HL-60 (cell line): ENCODE results near the gene ARF4.

Experiments
- DNase-seq, 2 experiments: peaks; one replicate each; pipeline ENCODE4 v3.0.0-alpha.2; 2010 to 2020; ENCODE audit warnings: low read depth in 1 of 2, low spot score in 1 of 2
- H3K27ac ChIP-seq: fragments of 250-450 bp; sonication (Bioruptor Pico); replicated peaks from 2 replicates; pipeline ENCODE4 v1.5.1; 2020; ENCODE audit warnings: mild to moderate bottlenecking, moderate library complexity
- H3K27me3 ChIP-seq: fragments of 250-450 bp; sonication (Bioruptor Pico); 2 replicates; pipeline ENCODE4 v1.5.1; 2021; ENCODE audit warnings: mild to moderate bottlenecking, moderate library complexity; ENCODE audit not compliant: insufficient read depth, poor library complexity, severe bottlenecking
- H3K4me3 ChIP-seq: replicated peaks from 2 replicates; pipeline ENCODE4 v1.5.1; 2011; ENCODE audit warnings: mild to moderate bottlenecking, control low read depth, low read length; ENCODE audit not compliant: insufficient read depth
- GABPA ChIP-seq: IDR thresholded peaks from 2 replicates; pipeline ENCODE4 v1.6.1; 2012; ENCODE audit warnings: low read depth
- POLR2AphosphoS5 ChIP-seq: IDR thresholded peaks from 2 replicates; pipeline ENCODE4 v1.6.1; 2012; ENCODE audit warnings: low read depth
- SPI1 ChIP-seq: IDR thresholded peaks from 2 replicates; pipeline ENCODE4 v1.6.1; 2012; ENCODE audit warnings: low read depth, mild to moderate bottlenecking, borderline replicate concordance
- TF ChIP-seq, protein P1 (sequence below): IDR thresholded peaks from one replicate; pipeline ENCODE4 v1.5.1; 2011; ENCODE audit warnings: low read length, control low read depth, inconsistent platforms; ENCODE audit not compliant: insufficient read depth
- TF ChIP-seq, protein P2 (sequence below): IDR thresholded peaks from 2 replicates; pipeline ENCODE4 v1.6.1; 2012; ENCODE audit warnings: low read depth; ENCODE audit not compliant: insufficient replicate concordance

The ARF4 gene

DNA sequence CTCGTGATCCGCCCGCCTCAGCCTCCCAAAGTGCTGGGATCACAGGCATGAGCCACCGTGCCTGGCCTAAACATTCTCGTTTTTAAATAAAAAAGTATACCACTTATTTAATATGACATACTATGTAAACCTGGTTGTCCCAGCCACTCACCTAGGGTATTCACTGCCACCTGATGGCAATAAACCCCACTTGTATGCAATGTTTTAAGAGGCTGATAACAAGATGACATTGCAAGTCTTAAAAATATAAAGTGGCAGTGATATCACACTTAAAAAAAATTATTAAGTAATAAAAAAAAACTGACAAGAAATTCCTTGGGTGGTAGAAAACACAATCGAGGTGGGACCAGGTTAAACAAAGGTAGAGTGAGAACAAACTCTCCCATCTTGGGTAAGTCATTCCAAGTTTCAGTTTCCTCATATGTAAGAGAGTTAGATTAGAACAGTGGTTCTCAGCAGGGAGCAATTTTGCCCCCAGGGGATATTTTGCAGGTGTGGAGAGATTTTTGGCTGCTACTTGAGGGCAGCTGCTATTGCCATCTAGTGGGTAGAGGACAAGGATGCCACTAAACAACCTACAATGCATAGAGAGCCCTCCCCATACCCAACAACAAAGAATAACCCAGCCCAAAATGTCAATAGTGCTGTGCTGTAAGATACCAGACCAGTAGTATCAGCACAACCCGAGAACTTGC lies 14.5 kb downstream of the ARF4 start:
- no peak for DNase-seq
- H3K27me3 ChIP-seq, result no peaks in the 10 kb centered on the region
- no peak overlapping the region for H3K4me3 ChIP-seq
- no peak for TF ChIP-seq GABPA
- TF ChIP-seq POLR2AphosphoS5, result no peak
- TF ChIP-seq, protein P1, sequence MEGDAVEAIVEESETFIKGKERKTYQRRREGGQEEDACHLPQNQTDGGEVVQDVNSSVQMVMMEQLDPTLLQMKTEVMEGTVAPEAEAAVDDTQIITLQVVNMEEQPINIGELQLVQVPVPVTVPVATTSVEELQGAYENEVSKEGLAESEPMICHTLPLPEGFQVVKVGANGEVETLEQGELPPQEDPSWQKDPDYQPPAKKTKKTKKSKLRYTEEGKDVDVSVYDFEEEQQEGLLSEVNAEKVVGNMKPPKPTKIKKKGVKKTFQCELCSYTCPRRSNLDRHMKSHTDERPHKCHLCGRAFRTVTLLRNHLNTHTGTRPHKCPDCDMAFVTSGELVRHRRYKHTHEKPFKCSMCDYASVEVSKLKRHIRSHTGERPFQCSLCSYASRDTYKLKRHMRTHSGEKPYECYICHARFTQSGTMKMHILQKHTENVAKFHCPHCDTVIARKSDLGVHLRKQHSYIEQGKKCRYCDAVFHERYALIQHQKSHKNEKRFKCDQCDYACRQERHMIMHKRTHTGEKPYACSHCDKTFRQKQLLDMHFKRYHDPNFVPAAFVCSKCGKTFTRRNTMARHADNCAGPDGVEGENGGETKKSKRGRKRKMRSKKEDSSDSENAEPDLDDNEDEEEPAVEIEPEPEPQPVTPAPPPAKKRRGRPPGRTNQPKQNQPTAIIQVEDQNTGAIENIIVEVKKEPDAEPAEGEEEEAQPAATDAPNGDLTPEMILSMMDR, result no peak
- no peak for TF ChIP-seq SPI1
- TF ChIP-seq, protein P2, sequence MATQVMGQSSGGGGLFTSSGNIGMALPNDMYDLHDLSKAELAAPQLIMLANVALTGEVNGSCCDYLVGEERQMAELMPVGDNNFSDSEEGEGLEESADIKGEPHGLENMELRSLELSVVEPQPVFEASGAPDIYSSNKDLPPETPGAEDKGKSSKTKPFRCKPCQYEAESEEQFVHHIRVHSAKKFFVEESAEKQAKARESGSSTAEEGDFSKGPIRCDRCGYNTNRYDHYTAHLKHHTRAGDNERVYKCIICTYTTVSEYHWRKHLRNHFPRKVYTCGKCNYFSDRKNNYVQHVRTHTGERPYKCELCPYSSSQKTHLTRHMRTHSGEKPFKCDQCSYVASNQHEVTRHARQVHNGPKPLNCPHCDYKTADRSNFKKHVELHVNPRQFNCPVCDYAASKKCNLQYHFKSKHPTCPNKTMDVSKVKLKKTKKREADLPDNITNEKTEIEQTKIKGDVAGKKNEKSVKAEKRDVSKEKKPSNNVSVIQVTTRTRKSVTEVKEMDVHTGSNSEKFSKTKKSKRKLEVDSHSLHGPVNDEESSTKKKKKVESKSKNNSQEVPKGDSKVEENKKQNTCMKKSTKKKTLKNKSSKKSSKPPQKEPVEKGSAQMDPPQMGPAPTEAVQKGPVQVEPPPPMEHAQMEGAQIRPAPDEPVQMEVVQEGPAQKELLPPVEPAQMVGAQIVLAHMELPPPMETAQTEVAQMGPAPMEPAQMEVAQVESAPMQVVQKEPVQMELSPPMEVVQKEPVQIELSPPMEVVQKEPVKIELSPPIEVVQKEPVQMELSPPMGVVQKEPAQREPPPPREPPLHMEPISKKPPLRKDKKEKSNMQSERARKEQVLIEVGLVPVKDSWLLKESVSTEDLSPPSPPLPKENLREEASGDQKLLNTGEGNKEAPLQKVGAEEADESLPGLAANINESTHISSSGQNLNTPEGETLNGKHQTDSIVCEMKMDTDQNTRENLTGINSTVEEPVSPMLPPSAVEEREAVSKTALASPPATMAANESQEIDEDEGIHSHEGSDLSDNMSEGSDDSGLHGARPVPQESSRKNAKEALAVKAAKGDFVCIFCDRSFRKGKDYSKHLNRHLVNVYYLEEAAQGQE, result no peak
- H3K27ac ChIP-seq, result no peak overlapping the region

DNA sequence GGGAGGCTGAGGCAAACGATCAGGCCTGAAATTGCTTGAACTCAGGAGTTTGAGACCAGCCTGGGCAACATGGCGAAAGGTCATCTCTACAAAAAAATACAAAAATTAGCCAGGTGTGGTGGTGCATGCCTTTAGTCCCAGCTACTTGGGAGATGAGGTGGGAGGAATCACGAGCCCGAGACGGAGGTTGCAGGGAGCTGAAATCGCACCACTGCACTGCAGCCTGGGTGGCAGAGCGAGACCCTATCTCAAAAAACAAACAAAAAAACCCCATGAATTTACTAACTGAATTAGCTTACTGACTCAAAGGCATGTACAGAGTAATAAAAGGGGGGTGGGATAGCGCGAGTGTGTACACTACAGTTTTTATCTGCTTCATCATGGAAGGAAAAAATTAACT lies 19.3 kb downstream of the ARF4 start:
- H3K27me3 ChIP-seq, result no peaks in the 10 kb centered on the region
- H3K27ac ChIP-seq, result no peak overlapping the region
- TF ChIP-seq, protein P1, result no peak
- TF ChIP-seq GABPA (no peak), POLR2AphosphoS5 (no peak), SPI1 (no peak)
- TF ChIP-seq, protein P2, result no peak
- H3K4me3 ChIP-seq, result no peak overlapping the region
- no peak for DNase-seq

DNA sequence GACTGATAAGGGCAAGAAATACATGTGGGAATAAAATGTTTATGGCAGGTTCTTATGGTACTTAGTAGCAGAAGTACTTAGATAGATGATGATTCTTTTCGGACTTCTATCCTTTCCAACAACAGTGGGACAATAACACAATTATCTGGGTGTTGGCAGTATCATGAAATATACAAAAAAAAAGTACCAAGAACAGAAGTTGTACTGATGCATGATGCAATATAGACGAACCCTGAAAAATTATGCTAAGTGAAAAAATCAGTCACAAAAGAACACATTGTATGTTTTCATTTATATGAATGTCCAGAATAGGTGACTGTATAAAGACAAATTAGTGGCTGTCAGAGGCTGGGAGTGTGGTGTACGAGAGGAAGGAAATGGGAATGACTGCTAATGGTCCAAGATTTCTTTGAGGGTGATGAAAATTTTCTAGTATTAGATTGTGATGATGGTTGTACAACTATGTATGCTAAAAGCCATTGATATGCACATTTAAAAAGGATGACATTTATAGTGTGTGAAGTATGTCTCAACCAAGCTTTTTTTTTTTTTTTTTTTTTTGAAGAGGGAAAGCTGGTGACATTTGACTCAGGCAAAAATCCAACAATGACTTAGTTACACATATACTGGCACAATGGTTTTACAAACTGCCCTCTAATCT lies 21.0 kb downstream of the ARF4 start:
- DNase-seq, result no peak
- H3K27ac ChIP-seq, result no peak overlapping the region
- H3K27me3 ChIP-seq, result no peaks in the 10 kb centered on the region
- TF ChIP-seq SPI1 (no peak), GABPA (no peak)
- TF ChIP-seq, protein P1, result no peak
- H3K4me3 ChIP-seq, result no peak overlapping the region
